ENCODE results near the gene TWF1.

Gene TWF1

GRCh38 chr12:43826681-43827080 lies 20.6 kb upstream of the TWF1 start:
- no peak overlapping the region for H3K4me3 ChIP-seq (replicated peaks in 1 of 2; ENCODE audit: low read depth in 2 of 2, low read length in 2 of 2)
- DNase-seq (ENCODE audit: low read depth in 2 of 2): no peak
- no peak for TF ChIP-seq CTCF (IDR thresholded peaks at IDR 0.05; ENCODE audit: low read depth, low read length)

DNA sequence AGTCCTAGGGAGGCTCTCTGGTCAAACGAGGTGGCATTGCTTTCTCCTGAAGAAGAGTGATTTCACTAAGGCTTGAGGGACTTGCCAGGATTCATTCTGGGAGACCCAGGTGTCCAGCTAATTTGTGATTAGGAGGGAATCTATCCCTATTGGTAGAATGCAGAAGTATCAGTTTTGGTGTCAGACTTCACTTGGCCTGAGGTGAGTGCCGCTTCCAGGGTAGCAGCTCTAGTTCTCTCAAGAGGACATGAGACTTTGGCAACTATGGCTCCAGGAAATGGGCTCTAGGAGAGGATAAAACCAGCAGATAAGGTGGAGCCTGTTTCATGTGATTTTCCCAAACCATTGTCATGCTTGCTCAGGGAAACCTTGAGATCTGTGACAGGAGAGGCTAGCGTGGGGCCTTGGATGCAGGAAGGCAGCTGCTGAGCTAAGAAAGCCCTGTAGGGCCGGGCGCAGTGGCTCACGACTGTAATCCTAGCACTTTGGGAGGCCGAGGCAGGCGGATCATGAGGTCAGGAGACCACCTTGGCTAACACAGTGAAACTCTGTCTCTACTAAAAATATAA lies 18.2 kb upstream of the TWF1 start:
- H3K4me3 ChIP-seq (replicated peaks in 1 of 2; ENCODE audit: low read depth in 2 of 2, low read length in 2 of 2): no peak overlapping the region
- DNase-seq (ENCODE audit: low read depth in 2 of 2): no peak
- TF ChIP-seq CTCF (IDR thresholded peaks at IDR 0.05; ENCODE audit: low read depth, low read length): no peak

DNA sequence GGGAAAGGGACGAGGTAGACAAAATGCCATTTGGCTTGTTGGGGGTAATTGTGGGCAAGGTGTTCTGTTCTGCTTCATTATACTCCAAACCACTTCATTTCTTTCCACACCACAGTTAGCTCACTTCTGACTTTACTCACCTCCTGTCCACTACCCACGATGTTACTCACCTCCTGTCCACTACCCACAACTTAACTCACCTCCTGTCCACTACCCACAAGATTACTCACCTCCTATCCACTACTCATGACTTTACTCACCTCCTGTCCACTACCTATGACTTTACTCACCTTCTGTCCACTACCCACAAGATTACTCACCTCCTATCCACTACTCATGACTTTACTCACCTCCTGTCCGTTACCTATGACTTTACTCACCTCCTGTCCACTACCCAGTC lies 10.1 kb upstream of the TWF1 start:
- no peak overlapping the region for H3K4me3 ChIP-seq (replicated peaks in 1 of 2; ENCODE audit: low read depth in 2 of 2, low read length in 2 of 2)
- DNase-seq (ENCODE audit: low read depth in 2 of 2): no peak
- no peak for TF ChIP-seq CTCF (IDR thresholded peaks at IDR 0.05; ENCODE audit: low read depth, low read length)

DNA sequence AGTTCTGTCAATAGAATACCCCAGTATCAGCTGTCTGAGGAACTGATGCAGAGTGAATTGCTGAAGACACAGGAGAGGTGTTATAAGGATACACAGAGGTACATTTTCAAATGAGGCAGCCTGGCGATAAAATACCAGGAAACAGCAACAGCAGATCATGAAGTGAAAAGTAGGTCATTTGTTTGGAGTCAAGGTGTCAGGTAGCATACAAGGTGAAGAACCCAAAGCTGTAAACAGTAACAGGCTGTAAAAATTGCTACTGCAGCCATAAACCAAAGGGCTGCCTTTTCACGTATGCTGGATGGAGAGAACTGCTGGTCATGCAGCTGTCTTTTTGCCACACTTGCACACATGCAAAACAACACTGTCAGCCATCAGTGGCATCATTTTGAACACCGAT lies 9.3 kb upstream of the TWF1 start:
- no peak for TF ChIP-seq CTCF (IDR thresholded peaks at IDR 0.05; ENCODE audit: low read depth, low read length)
- DNase-seq (ENCODE audit: low read depth in 2 of 2): no peak
- H3K4me3 ChIP-seq (replicated peaks in 1 of 2; ENCODE audit: low read depth in 2 of 2, low read length in 2 of 2): no peak overlapping the region

DNA sequence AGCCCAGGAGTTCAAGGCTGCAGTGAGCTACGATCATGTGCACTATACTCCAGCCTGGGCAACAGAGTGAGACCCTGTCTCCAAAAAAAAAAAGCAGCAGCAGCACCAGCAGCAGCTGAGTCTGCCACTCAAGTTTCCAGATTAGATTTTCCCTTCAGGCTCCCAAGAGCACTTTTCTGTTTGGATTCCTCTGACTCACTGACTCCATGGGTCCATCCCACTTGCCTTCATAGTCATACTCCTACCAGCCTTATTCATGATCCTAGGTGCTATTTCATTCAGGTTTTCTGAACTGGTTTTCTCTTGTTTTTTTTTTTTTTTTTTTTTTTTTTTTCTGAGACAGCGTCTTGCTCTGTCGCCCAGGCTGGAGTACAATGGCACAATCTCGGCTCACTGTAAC lies 6.8 kb upstream of the TWF1 start:
- no peak for DNase-seq (ENCODE audit: low read depth in 2 of 2)
- no peak for TF ChIP-seq CTCF (IDR thresholded peaks at IDR 0.05; ENCODE audit: low read depth, low read length)
- no peak overlapping the region for H3K4me3 ChIP-seq (replicated peaks in 1 of 2; ENCODE audit: low read depth in 2 of 2, low read length in 2 of 2)

- no peak for TF ChIP-seq CTCF (IDR thresholded peaks at IDR 0.05; ENCODE audit: low read depth, low read length)
- DNase-seq (ENCODE audit: low read depth in 2 of 2): no peak
- no peak overlapping the region for H3K4me3 ChIP-seq (replicated peaks in 1 of 2; ENCODE audit: low read depth in 2 of 2, low read length in 2 of 2)
Observed at GRCh38 chr12:43812057-43812456, 5.9 kb upstream of the TWF1 start.

- TF ChIP-seq CTCF (IDR thresholded peaks at IDR 0.05; ENCODE audit: low read depth, low read length): no peak
- H3K4me3 ChIP-seq (replicated peaks in 1 of 2; ENCODE audit: low read depth in 2 of 2, low read length in 2 of 2): no peak overlapping the region
- no peak for DNase-seq (ENCODE audit: low read depth in 2 of 2)
Observed at GRCh38 chr12:43807386-43807785, 1.3 kb upstream of the TWF1 start.
